GM23338 (cell line): ENCODE data around the gene AMPH. TPM values are rescaled to one million over a fixed set of nuclear protein-coding genes. Genes with fewer than 3 reads are reported as not detected.

Experiments
- ATAC-seq: fragments of 200-7000 bp; cut with Tn5 transposase; 3 replicates; pipeline ENCODE4 v1.9.1; 2020
- DNase-seq: peaks from one replicate; pipeline ENCODE4 v3.0.0-alpha.2; 2015; ENCODE audit warnings: low spot score
- H2AFZ ChIP-seq: fragments of 200-600 bp; sonication (generic); 2 replicates; pipeline ENCODE4 v1.8.0; 2016; ENCODE audit warnings: antibody characterized with exemption, mild to moderate bottlenecking, moderate library complexity
- H3F3A ChIP-seq: fragments of 200-600 bp; sonication (generic); replicated peaks from 2 replicates; pipeline ENCODE4 v1.8.0; 2017; ENCODE audit warnings: antibody characterized with exemption, mixed run types, low read depth
- H3K27ac ChIP-seq: fragments of 200-600 bp; sonication (generic); 2 replicates; pipeline ENCODE4 v1.6.1; 2016; ENCODE audit warnings: low read depth
- H3K27me3 ChIP-seq: fragments of 200-600 bp; sonication (generic); 2 replicates; pipeline ENCODE4 v1.8.0; 2016; ENCODE audit warnings: mild to moderate bottlenecking, mixed run types, moderate library complexity; ENCODE audit not compliant: insufficient read depth
- H3K36me3 ChIP-seq: fragments of 200-600 bp; sonication (generic); 2 replicates; pipeline ENCODE4 v1.8.0; 2016; ENCODE audit warnings: mild to moderate bottlenecking; ENCODE audit not compliant: insufficient read depth
- H3K4me1 ChIP-seq: fragments of 200-600 bp; sonication (generic); 2 replicates; pipeline ENCODE4 v1.8.0; 2016; ENCODE audit warnings: mild to moderate bottlenecking, moderate library complexity; ENCODE audit not compliant: insufficient read depth
- H3K4me2 ChIP-seq: fragments of 200-600 bp; sonication (generic); 2 replicates; pipeline ENCODE4 v1.7.1; 2017; ENCODE audit warnings: mixed run types
- H3K4me3 ChIP-seq: fragments of 200-600 bp; sonication (generic); 2 replicates; pipeline ENCODE4 v1.6.1; 2016; ENCODE audit warnings: mixed run types
- H3K79me2 ChIP-seq: fragments of 200-600 bp; sonication (generic); replicated peaks from 2 replicates; pipeline ENCODE4 v1.8.0; 2017; ENCODE audit warnings: mild to moderate bottlenecking; ENCODE audit not compliant: insufficient read depth
- H3K9me2 ChIP-seq: fragments of 200-600 bp; sonication (generic); 2 replicates; pipeline ENCODE4 v1.8.0; 2017; ENCODE audit not compliant: insufficient read depth
- H4K20me1 ChIP-seq: fragments of 200-600 bp; sonication (generic); replicated peaks from 2 replicates; pipeline ENCODE4 v1.8.0; 2017; ENCODE audit warnings: mild to moderate bottlenecking; ENCODE audit not compliant: insufficient read depth
- H3K27ac Mint-ChIP-seq: 2 replicates; pipeline ENCODE4 v1.8.0; 2020; ENCODE audit warnings: inconsistent platforms, mild to moderate bottlenecking, moderate library complexity, mixed read lengths
- H3K27me3 Mint-ChIP-seq: 3 replicates; pipeline ENCODE4 v1.8.0; 2022; ENCODE audit warnings: low read depth, mild to moderate bottlenecking, moderate library complexity, mixed read lengths, inconsistent platforms; ENCODE audit not compliant: insufficient read depth, poor library complexity
- H3K36me3 Mint-ChIP-seq: 3 replicates; pipeline ENCODE4 v1.8.0; 2021; ENCODE audit warnings: low read depth, mild to moderate bottlenecking, inconsistent platforms, moderate library complexity, mixed read lengths
- H3K4me1 Mint-ChIP-seq: 3 replicates; pipeline ENCODE4 v1.8.0; 2020; ENCODE audit warnings: mild to moderate bottlenecking, inconsistent platforms, mixed read lengths
- H3K4me3 Mint-ChIP-seq: 3 replicates; pipeline ENCODE4 v1.8.0; 2021; ENCODE audit warnings: moderate library complexity, mild to moderate bottlenecking, inconsistent platforms, mixed read lengths
- H3K9me3 Mint-ChIP-seq: 3 replicates; pipeline ENCODE4 v1.8.0; 2020; ENCODE audit warnings: moderate library complexity, mild to moderate bottlenecking, inconsistent platforms, mixed read lengths
- CREB1 ChIP-seq: fragments of 250-450 bp; sonication (Bioruptor Pico); IDR thresholded peaks from 2 replicates; pipeline ENCODE4 v1.5.0; 2020; ENCODE audit warnings: low read depth, mild to moderate bottlenecking, moderate library complexity
- EZH2 ChIP-seq: fragments of 200-600 bp; sonication (generic); IDR thresholded peaks from one replicate; pipeline ENCODE4 v1.8.0; 2017; ENCODE audit warnings: antibody characterized with exemption, mild to moderate bottlenecking, low read depth; ENCODE audit not compliant: unreplicated experiment
- NANOG ChIP-seq: IDR thresholded peaks from 2 replicates; pipeline ENCODE4 v1.6.1; 2016; ENCODE audit warnings: antibody characterized with exemption, borderline replicate concordance
- POLR2AphosphoS5 ChIP-seq: IDR thresholded peaks from 2 replicates; pipeline ENCODE4 v1.6.1; 2016; ENCODE audit warnings: antibody characterized with exemption, low read depth
- STAT1 ChIP-seq: IDR thresholded peaks from one replicate; pipeline ENCODE4 v1.6.1; 2016; ENCODE audit warnings: antibody characterized with exemption; ENCODE audit not compliant: unreplicated experiment
- ZNF331 ChIP-seq: fragments of 250-450 bp; sonication (Bioruptor Pico); IDR thresholded peaks from 2 replicates; pipeline ENCODE4 v1.5.0; 2020; ENCODE audit warnings: low read depth, mild to moderate bottlenecking, moderate library complexity
- polyA plus RNA-seq: library from polyadenylated mRNA; unstranded; fragments of >200 nt; fragmentation: Nextera tagmentation; extraction: Ambion mirVana; gene quantifications from 2 replicates; pipeline ENCODE4 v1.2.1, GENCODE V29; 2016
- total RNA-seq: library from RNA; depleted of rRNA; stranded (reverse); fragments of >200 nt; shearing (Covaris generic); gene quantifications from 2 replicates; pipeline ENCODE4 v1.2.3, GENCODE V29; 2014
- TF ChIP-seq, protein P1 (sequence below): fragments of 250-450 bp; sonication (Bioruptor Pico); IDR thresholded peaks from 2 replicates; pipeline ENCODE4 v1.5.0; 2020; ENCODE audit warnings: mild to moderate bottlenecking, moderate library complexity

The AMPH gene
- total and polyA plus RNA-seq, 2 experiments from 2014 or later: 4.8 to 10.2 TPM

DNA sequence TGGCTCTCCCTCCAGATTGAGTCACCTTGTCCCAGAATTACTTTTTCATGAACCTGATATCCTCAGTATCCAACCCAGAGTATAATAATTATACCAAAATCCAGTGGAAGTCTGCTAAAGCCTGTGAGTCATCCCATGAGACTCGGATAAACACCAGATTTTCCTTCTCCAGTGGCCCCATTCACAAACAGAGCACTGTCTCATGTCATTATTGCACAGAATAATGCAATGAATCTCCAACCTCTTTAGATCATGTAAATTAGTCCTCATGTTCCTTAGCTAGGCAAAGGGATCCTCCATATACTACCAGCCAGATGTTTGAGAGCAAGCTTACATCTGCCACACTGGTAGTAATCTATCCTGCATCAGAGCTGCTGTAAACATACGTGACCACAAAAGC, 89.0 kb downstream of the AMPH start (continued):
- TF ChIP-seq, protein P1, sequence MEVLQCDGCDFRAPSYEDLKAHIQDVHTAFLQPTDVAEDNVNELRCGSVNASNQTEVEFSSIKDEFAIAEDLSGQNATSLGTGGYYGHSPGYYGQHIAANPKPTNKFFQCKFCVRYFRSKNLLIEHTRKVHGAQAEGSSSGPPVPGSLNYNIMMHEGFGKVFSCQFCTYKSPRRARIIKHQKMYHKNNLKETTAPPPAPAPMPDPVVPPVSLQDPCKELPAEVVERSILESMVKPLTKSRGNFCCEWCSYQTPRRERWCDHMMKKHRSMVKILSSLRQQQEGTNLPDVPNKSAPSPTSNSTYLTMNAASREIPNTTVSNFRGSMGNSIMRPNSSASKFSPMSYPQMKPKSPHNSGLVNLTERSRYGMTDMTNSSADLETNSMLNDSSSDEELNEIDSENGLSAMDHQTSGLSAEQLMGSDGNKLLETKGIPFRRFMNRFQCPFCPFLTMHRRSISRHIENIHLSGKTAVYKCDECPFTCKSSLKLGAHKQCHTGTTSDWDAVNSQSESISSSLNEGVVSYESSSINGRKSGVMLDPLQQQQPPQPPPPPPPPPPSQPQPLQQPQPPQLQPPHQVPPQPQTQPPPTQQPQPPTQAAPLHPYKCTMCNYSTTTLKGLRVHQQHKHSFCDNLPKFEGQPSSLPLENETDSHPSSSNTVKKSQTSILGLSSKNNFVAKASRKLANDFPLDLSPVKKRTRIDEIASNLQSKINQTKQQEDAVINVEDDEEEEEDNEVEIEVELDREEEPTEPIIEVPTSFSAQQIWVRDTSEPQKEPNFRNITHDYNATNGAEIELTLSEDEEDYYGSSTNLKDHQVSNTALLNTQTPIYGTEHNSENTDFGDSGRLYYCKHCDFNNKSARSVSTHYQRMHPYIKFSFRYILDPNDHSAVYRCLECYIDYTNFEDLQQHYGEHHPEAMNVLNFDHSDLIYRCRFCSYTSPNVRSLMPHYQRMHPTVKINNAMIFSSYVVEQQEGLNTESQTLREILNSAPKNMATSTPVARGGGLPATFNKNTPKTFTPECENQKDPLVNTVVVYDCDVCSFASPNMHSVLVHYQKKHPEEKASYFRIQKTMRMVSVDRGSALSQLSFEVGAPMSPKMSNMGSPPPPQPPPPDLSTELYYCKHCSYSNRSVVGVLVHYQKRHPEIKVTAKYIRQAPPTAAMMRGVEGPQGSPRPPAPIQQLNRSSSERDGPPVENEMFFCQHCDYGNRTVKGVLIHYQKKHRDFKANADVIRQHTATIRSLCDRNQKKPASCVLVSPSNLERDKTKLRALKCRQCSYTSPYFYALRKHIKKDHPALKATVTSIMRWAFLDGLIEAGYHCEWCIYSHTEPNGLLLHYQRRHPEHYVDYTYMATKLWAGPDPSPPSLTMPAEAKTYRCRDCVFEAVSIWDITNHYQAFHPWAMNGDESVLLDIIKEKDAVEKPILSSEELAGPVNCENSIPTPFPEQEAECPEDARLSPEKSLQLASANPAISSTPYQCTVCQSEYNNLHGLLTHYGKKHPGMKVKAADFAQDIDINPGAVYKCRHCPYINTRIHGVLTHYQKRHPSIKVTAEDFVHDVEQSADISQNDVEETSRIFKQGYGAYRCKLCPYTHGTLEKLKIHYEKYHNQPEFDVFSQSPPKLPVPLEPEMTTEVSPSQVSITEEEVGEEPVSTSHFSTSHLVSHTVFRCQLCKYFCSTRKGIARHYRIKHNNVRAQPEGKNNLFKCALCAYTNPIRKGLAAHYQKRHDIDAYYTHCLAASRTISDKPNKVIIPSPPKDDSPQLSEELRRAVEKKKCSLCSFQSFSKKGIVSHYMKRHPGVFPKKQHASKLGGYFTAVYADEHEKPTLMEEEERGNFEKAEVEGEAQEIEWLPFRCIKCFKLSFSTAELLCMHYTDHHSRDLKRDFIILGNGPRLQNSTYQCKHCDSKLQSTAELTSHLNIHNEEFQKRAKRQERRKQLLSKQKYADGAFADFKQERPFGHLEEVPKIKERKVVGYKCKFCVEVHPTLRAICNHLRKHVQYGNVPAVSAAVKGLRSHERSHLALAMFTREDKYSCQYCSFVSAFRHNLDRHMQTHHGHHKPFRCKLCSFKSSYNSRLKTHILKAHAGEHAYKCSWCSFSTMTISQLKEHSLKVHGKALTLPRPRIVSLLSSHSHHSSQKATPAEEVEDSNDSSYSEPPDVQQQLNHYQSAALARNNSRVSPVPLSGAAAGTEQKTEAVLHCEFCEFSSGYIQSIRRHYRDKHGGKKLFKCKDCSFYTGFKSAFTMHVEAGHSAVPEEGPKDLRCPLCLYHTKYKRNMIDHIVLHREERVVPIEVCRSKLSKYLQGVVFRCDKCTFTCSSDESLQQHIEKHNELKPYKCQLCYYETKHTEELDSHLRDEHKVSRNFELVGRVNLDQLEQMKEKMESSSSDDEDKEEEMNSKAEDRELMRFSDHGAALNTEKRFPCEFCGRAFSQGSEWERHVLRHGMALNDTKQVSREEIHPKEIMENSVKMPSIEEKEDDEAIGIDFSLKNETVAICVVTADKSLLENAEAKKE (CRISPR knock-in tag): no peak
- TF ChIP-seq ZNF331 (CRISPR knock-in tag) (no peak), NANOG (no peak), STAT1 (no peak)

- Histone ChIP-seq H3K27ac (no peak overlapping the region), H3K79me2 (no peaks in the 10 kb centered on the region), H3K27me3 (no peaks in the 10 kb centered on the region), H3K9me2 (peaks cover 12% of the 10 kb centered on the region; the same call in 1 of the 2 replicates), H4K20me1 (no peaks in the 10 kb centered on the region; the same call in 1 of the 2 replicates), H3K4me2 (no peak overlapping the region), H3K36me3 (no peaks in the 10 kb centered on the region), H3K4me3 (no peak overlapping the region), H3F3A (no peaks in the 10 kb centered on the region), H2AFZ (no peak overlapping the region), H3K4me1 (no peaks in the 10 kb centered on the region)
- H3K9me3 Mint-ChIP-seq: no peaks in the 10 kb centered on the region
- no peaks in the 10 kb centered on the region for H3K27me3 Mint-ChIP-seq
- DNase-seq (no peak), ATAC-seq (no peak)
- H3K4me3 Mint-ChIP-seq: no peak overlapping the region
- peaks cover 11% of the 10 kb centered on the region for H3K4me1 Mint-ChIP-seq
- H3K36me3 Mint-ChIP-seq: no peaks in the 10 kb centered on the region
- H3K27ac Mint-ChIP-seq: no peak overlapping the region
- TF ChIP-seq, protein P1 (CRISPR knock-in tag): no peak
- TF ChIP-seq STAT1 (no peak), POLR2AphosphoS5 (no peak), EZH2 (no peak), CREB1 (no peak)
Observed at GRCh38 chr7:38541440-38541839, 89.7 kb downstream of the AMPH start.
